Mucosa of descending colon (tissue), 3 donors: ENCODE data around the gene ALX3. TPM values are rescaled to one million over a fixed set of nuclear protein-coding genes. Genes with fewer than 3 reads are reported as not detected.

Experiments used
- ATAC-seq: fragments of 200-7000 bp; cut with Tn5 transposase; one replicate; pipeline ENCODE4 v1.9.1; 2020; ENCODE audit warnings: mild to moderate bottlenecking, moderate library complexity
- DNase-seq, 3 donors: peaks; one replicate each; pipeline ENCODE4 v3.0.0-alpha.2; 2020
- H3K36me3 ChIP-seq: fragments of 200-600 bp; one replicate; pipeline ENCODE4 v1.8.0; 2021; ENCODE audit warnings: low read depth, mild to moderate bottlenecking
- H3K4me1 ChIP-seq: fragments of 200-600 bp; one replicate; pipeline ENCODE4 v1.8.0; 2021; ENCODE audit warnings: low read depth, mild to moderate bottlenecking
- H3K4me3 ChIP-seq: fragments of 200-600 bp; one replicate; pipeline ENCODE4 v1.8.0; 2021; ENCODE audit warnings: mild to moderate bottlenecking
- H3K9me3 ChIP-seq: fragments of 200-600 bp; one replicate; pipeline ENCODE4 v1.8.0; 2021; ENCODE audit warnings: mild to moderate bottlenecking
- intact Hi-C, 2 donors: fragments of 100-400 bp; cut with DNase I in 1 of 2; cut with micrococcal nuclease in 1 of 2; formaldehyde crosslinking; loops; one replicate each; pipeline versions ENCODE4 v1.11.0 to v1.11.1; 2022; cut with DNase I, micrococcal nuclease
- total RNA-seq, 3 donors: library from RNA; stranded (reverse); fragmentation: NEBNext Ultra II Directional in 2 of 3; extraction: Animal tissue kit (Norgen Biotek cat#: 25700) in 2 of 3; gene quantifications; one replicate each; pipeline versions ENCODE4 v1.2.1 to v1.2.4, GENCODE V29; 2021 to 2023
- TF ChIP-seq, protein P1 (sequence below): fragments of 200-600 bp; IDR thresholded peaks from one replicate; pipeline ENCODE4 v1.8.0; 2022; ENCODE audit warnings: antibody characterized with exemption, mild to moderate bottlenecking
- donor health status: DM: no; HTN: no; CAD: no; lungs with moderate emphysema.
- donor health status: DM: no; HTN: no; CAD: no.
- donor health status: DM: no; HTN: yes; CAD: no.

ALX3 gene
- total RNA-seq, 3 donors from 2014 or later, result not detected

DNA sequence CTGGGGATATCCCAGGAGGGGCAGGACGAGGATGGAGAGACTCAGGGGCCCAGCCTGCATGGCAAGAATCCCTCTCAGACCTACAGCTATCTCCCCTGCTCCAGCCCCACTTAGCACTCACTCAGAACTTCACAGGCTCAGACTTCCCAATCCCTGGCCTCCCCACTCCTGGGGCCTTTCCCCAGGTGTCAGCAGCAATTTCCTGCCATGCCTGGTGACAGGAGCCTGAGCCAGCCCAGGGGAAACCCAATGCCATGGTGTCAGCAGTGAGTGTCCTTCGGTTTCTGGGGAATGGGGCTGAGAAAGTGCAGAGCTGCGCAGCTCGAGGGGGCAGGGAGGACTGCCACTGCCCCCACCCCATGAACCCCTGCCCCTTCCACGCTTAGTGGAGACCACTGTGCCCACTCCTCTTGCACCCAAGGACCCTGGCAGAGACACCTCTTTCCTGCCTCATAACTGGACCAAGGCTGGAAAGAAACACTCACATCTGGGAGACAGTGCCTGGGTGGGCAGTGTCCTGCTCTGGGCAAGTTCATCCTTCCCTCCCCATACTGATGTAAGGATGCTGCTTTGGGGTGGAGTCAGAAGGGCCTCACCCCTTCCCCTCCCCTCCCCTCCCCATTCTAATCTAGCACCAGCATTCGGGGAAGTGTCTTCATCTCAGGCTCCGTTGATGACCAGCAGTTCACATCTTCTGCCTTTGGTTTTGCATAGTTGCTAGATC is 24.6 kb upstream of the ALX3 start:
- TF ChIP-seq, protein P1, sequence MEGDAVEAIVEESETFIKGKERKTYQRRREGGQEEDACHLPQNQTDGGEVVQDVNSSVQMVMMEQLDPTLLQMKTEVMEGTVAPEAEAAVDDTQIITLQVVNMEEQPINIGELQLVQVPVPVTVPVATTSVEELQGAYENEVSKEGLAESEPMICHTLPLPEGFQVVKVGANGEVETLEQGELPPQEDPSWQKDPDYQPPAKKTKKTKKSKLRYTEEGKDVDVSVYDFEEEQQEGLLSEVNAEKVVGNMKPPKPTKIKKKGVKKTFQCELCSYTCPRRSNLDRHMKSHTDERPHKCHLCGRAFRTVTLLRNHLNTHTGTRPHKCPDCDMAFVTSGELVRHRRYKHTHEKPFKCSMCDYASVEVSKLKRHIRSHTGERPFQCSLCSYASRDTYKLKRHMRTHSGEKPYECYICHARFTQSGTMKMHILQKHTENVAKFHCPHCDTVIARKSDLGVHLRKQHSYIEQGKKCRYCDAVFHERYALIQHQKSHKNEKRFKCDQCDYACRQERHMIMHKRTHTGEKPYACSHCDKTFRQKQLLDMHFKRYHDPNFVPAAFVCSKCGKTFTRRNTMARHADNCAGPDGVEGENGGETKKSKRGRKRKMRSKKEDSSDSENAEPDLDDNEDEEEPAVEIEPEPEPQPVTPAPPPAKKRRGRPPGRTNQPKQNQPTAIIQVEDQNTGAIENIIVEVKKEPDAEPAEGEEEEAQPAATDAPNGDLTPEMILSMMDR, result no peak
- no peak for ATAC-seq
- H3K36me3 ChIP-seq, result no peaks in the 10 kb centered on the region
- DNase-seq, result no peak
- H3K4me1 ChIP-seq, result no peaks in the 10 kb centered on the region
- H3K4me3 ChIP-seq, result no peak overlapping the region
- intact Hi-C loops, result no loop called here
- H3K9me3 ChIP-seq, result no peaks in the 10 kb centered on the region

DNA sequence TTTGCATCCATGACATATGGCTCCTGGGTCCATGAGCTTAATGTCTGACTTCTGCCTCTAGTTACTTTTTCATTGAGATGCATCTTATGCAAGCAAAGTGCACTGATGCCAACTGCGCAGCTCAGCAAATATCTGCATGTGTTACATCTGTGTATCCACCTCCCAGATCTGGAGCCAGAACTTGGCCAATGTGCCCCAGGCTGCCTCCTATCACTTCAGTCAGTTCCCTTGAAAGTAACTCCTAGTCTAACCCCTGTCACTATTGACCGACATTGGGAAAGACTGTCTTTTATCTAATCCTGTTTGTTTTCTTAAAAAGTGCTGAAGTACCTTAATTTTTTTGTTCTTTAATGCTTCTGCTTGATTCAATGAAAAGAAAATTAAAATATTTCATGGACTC is 22.5 kb upstream of the ALX3 start:
- no peak for ATAC-seq
- Histone ChIP-seq H3K4me3 (no peak overlapping the region), H3K9me3 (no peaks in the 10 kb centered on the region), H3K36me3 (no peaks in the 10 kb centered on the region), H3K4me1 (no peaks in the 10 kb centered on the region)
- DNase-seq, result no peak
- intact Hi-C loops, result no loop called here
- TF ChIP-seq, protein P1, result no peak

DNA sequence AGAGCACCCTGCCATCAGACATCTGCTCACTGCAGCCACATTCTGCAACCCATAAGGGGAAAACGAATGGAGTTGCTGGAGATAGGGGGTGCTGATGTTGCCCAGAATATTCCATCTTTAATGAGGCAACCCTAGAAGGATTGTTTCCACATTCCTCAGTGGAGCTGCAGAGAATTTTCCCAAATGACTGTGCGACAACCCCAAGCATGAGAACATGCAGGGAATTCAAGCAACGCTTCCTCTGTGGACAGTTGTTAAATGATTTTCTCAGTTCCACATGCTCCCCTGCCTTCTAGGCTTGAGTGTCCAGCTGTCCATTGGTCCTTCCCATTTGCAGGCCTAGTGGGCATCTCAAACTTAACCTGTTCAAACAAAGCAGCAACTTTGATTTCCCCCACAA is 21.3 kb upstream of the ALX3 start:
- intact Hi-C loops, result no loop called here
- H3K36me3 ChIP-seq, result no peaks in the 10 kb centered on the region
- TF ChIP-seq, protein P1, result no peak

DNA sequence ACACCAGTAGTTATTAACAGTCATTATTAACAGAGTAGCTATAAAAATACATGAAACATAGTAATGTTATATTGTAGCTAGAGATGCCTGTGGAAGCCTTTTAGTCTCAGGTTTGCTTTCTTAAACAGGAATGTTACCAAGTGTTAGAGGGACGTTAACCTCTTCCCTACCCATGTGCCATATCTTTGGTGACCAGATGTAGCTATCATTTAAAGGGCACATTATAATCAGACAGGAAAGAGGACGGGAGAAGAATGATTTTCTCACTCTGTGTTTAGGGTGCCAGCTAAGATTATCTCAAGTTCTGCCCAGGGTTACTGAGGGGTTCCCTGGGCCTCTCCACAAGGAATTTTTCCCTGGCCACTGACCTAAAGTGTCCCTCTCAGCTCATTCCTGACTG is 20.9 kb upstream of the ALX3 start:
- Histone ChIP-seq H3K9me3 (no peaks in the 10 kb centered on the region), H3K36me3 (no peaks in the 10 kb centered on the region), H3K4me1 (no peaks in the 10 kb centered on the region), H3K4me3 (no peak overlapping the region)
- intact Hi-C loops, result no loop called here
- no peak for DNase-seq
- no peak for ATAC-seq
- TF ChIP-seq, protein P1, result no peak

More for the DNA sequence above, 21.3 kb upstream of the ALX3 start:
- ATAC-seq (no peak), DNase-seq (no peak)
- Histone ChIP-seq H3K9me3 (no peaks in the 10 kb centered on the region), H3K4me1 (no peaks in the 10 kb centered on the region), H3K4me3 (no peak overlapping the region)

DNA sequence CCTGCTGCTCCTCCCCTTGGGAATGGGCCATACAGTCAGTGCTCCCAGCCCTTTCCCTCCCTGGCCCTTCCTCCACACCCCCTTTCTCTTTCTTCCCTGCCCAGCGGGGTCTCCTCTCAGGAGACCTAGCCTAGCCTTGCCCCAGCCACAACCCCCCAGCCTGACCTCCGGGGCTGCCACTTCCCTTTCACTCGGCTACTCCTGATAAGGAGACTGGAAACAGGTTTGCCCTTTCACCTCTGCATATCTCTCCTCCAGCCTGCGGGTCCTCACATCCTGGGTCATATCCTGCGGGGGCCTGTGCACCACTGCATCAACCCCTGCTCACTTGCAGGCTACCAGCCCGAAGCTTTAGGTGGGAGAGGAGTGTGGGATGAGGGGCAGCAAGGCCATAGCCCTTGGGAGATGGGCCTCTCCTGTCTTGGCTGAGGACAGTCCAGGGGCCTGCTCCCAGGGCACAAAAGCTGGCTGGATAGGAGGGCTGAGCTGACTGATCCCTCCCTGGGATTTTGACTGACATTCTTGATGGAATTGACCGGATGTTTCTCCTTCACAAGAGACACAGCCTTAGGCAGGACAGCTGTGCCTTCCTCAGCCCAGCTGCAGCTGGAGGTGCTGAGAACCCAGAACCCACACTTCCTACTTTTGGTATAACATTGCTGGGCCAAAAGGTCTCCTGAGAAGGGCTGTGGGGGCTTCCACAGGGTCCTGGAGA is 19.2 kb upstream of the ALX3 start:
- Histone ChIP-seq H3K36me3 (no peaks in the 10 kb centered on the region), H3K9me3 (no peaks in the 10 kb centered on the region), H3K4me3 (no peak overlapping the region), H3K4me1 (no peaks in the 10 kb centered on the region)
- TF ChIP-seq, protein P1, result no peak
- no peak for ATAC-seq
- no peak for DNase-seq
- intact Hi-C loops, result no loop called here
